GM18526 (cell line): ENCODE data around the gene CAMTA1.

ENCODE experiments used
- POLR2A ChIP-seq: IDR thresholded peaks from 3 replicates; pipeline ENCODE4 v1.6.1; 2011; ENCODE audit not compliant: insufficient read length; ENCODE audit errors: extremely low read depth

CAMTA1 gene

GRCh38 chr1:7113822-7114221 is 328.6 kb downstream of the CAMTA1 start:
- TF ChIP-seq POLR2A = no peak

GRCh38 chr1:7116001-7116400 is 330.7 kb downstream of the CAMTA1 start:
- TF ChIP-seq POLR2A = no peak

GRCh38 chr1:7117399-7118281 is 332.4 kb downstream of the CAMTA1 start:
- TF ChIP-seq POLR2A = no peak

GRCh38 chr1:7119156-7119555 is 333.9 kb downstream of the CAMTA1 start:
- TF ChIP-seq POLR2A = no peak

- no peak for TF ChIP-seq POLR2A
Measured at GRCh38 chr1:7120863-7121621, 335.8 kb downstream of the CAMTA1 start.

- TF ChIP-seq POLR2A = no peak
Measured at GRCh38 chr1:7121622-7121988, 336.4 kb downstream of the CAMTA1 start.

GRCh38 chr1:7127322-7128075 is 342.2 kb downstream of the CAMTA1 start:
- no peak for TF ChIP-seq POLR2A

GRCh38 chr1:7128293-7128692 is 343.0 kb downstream of the CAMTA1 start:
- no peak for TF ChIP-seq POLR2A

- no peak for TF ChIP-seq POLR2A
Measured at GRCh38 chr1:7130127-7130526, 344.9 kb downstream of the CAMTA1 start.

GRCh38 chr1:7135493-7135892 is 350.2 kb downstream of the CAMTA1 start:
- no peak for TF ChIP-seq POLR2A

- TF ChIP-seq POLR2A = no peak
Measured at GRCh38 chr1:7136166-7136953, 351.1 kb downstream of the CAMTA1 start.

GRCh38 chr1:7140251-7140650 is 355.0 kb downstream of the CAMTA1 start:
- no peak for TF ChIP-seq POLR2A

- no peak for TF ChIP-seq POLR2A
Measured at GRCh38 chr1:7145947-7146346, 360.7 kb downstream of the CAMTA1 start.

GRCh38 chr1:7146710-7147109 is 361.5 kb downstream of the CAMTA1 start:
- TF ChIP-seq POLR2A = no peak

GRCh38 chr1:7149080-7149838 is 364.0 kb downstream of the CAMTA1 start:
- no peak for TF ChIP-seq POLR2A
